HPDE6-E6E7 (cell line): ENCODE data around the gene EML1.
A peak's percentile ranks its signal among the peaks of the same experiment; 100 is the strongest.

Experiments used
- DNase-seq: peaks from one replicate; pipeline ENCODE4 v3.0.0; 2011; ENCODE audit warnings: missing footprints; ENCODE audit errors: extremely low spot score

EML1 gene

GRCh38 chr14:99779751-99780150 is 13.5 kb upstream of the EML1 start:
- no peak for DNase-seq

DNA sequence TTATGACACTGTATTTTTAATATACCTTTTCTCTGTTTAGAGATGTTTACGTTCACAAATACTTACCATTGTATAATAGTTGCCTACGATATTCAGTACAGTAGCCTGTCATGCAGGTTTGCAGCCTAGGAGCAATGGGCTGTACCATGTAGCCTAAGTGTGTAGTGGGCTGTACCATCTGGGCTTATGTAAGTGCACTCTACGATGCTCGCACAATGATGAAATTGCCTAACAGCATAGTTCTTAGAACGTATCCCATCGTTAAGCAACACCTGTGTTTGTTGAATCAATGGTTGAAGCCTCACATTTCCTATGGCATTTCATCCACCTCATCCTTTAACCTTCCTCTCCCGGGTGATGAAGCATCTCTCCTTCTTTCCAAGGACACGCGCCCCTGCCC is 12.5 kb upstream of the EML1 start:
- DNase-seq, result no peak

DNA sequence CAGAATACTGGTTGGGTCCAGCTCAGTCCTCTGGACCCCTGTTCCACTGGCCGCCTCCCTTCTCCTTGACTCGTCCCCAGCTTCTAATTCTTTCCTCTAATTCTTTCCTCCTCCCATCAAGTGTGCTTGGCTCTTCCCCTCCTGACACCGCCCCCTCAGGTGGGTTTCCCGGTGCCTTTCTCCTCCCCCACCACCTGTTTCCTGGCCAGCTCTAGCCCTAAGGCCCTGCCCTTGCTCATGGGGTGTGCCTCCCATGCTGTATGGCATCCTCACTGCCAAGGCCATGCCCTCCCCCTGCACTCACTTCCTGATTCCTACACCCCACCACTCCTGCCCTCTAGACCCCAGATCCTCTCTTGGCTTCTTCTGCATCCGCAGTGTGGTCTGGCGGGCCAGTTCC is 12.1 kb upstream of the EML1 start:
- no peak for DNase-seq

DNA sequence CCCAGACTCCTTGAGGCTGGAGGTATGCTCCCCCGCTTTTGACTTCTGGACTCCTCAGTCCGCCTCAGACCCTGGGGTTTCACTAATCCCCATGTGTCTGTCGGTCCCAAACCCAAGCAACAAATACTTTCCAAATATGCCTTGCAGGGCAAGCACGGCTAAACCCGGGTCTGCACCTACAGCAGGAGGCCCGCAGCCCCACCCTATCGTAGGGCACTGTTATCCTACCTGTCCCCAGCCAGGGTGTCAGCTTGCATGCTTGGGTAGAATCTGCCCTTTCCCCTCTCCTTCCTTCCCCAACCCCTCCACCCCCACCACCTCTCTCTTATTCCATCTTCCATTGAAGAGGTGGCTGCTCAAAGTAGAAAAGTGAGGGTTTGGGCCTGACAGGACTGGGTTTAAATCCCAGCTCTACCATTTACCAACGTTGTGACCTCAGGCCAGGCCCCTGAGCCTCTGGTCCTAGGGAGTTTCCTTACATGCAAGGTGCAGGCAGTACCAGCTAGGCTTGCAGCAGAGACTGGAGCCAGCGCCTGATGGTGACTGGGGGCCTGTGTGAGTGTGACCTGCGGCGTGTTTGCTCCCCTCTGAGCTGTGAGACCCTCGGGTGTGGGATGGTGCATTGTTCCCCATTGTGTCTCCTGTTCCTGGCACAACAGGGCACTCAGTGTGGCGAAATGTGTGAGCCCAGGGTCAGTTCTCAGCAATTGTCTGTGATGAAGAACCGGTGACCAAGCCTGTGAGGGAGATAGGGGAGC is 11.2 kb upstream of the EML1 start:
- no peak for DNase-seq

DNA sequence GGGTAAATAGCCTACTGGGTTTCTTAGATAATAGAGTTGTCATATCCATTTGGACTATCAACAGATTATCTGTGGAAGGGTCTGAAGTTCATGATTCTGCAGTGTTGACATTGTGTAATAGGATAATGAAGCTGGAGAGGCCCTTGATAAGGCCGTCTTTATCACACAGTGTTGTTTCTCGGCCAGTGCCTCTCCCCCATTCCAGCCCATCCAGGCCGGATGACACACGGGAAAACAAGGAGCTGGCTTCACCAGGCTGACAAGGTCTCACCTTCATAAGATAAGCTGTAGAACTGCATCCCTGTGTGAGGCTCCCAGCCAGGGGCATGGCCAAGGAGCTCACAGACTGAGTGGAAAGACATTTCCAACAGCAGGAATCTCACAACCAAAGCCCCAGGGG is 8.7 kb upstream of the EML1 start:
- DNase-seq, result no peak

- no peak for DNase-seq
Observed at GRCh38 chr14:99785426-99785825, 7.8 kb upstream of the EML1 start.

DNA sequence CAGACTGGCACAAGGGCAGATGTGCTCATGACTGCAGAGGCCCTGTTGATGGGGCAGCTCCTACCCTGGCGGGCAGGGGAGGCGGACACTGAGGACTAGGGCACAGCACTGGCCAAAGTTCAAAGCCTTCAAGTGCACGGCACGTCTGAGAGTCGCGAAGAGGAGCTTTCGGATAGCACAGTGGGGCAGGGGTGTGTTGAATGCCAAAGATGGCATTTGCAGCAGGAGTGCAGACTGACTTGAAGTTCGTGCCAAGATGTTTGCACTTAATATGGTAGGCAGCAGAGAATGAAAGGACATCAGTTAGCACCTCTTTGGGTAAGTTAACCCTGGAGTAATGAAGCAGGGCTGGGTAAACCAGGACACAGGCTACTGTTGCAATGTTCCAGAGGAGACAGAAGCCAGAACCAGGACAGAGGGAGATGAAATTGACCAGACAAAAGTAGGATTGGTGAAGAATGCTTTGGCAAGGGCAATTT is 6.7 kb upstream of the EML1 start:
- no peak for DNase-seq

GRCh38 chr14:99788713-99789112 is 4.5 kb upstream of the EML1 start:
- no peak for DNase-seq

DNA sequence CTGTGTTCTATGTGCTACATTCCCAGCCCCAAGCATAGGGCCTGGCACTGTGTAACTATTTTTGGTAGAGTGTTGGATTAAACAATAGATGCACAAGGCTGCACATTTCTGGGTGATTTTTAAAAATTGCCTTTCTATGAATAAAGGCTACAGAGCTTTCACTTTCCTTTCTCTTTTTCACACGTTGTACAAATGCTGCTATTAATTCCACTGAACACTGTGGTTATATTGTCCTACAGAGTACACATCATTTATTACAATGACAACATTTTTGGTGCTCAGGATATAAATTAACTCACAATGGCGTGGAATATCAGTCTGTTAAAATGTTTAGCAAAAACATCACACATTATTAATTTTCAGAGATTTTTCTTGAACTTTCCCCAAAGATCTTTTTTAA is 3.6 kb upstream of the EML1 start:
- no peak for DNase-seq

GRCh38 chr14:99790201-99790977 is 2.8 kb upstream of the EML1 start:
- DNase-seq, result no peak

DNA sequence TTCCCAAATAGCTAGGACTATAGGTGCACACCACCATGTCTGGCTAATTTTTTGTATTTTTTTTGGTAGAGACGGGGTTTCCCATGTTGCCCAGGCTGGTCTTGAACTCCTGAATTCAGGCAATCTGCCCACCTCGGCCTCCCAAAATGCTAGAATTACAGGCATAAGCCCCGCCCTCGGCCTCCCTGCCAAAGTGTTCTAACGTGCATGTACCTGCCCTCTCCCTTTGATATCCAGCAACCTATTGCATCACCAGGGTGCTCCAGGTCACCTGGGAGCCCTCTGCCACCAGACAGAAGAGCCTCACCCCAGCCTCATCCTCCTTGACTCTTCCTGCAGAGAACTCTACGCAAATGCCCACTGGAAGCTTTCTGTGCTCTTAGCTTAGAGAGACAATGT is 2.2 kb upstream of the EML1 start:
- DNase-seq, result peak; percentile 32

GRCh38 chr14:99791476-99792209 is 1.6 kb upstream of the EML1 start:
- DNase-seq, result no peak

GRCh38 chr14:99792210-99792535 is 1.0 kb upstream of the EML1 start:
- DNase-seq, result no peak

GRCh38 chr14:99792551-99793212 is 531 bp upstream of the EML1 start:
- no peak for DNase-seq

GRCh38 chr14:99794151-99794780 is 1.1 kb downstream of the EML1 start:
- no peak for DNase-seq

DNA sequence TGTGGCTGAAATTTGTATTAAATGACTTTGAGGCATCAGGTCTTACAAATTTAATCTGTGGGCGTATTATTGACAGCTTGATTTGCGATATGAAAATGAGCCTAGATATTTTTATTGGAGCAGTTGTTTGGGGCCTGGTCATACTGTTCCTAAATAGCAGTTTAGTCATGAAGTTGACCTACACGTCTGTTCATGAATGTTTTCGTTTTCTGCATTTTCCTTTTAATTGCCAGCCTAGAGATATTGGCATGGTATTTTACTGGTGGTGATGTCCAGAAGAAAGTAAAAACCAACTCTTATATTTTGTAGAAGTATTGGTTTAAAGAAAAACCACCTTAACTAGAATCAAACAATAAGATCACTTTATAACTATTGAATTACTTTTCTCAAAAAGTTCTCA is 1.8 kb downstream of the EML1 start:
- no peak for DNase-seq

GRCh38 chr14:99797231-99797630 is 4.0 kb downstream of the EML1 start:
- no peak for DNase-seq

DNA sequence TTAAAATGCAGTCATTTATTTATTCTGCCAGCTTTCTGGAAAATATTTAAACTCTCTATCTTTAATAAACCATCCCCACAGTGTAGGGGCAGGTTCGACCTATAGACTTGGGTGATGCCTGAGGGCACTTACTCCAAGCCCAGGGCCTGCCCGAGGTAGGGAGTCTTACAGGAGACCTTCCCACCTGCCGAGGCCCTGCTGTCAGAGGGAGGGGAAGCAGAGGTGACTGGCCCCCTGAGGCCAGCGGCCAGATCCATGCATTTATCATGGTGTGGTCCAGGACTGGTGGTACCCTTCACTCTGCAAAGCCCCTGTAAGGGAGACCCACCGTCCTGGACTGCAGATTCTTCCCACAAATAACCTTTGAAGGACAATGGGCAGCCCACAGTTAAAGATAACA is 7.6 kb downstream of the EML1 start:
- no peak for DNase-seq

DNA sequence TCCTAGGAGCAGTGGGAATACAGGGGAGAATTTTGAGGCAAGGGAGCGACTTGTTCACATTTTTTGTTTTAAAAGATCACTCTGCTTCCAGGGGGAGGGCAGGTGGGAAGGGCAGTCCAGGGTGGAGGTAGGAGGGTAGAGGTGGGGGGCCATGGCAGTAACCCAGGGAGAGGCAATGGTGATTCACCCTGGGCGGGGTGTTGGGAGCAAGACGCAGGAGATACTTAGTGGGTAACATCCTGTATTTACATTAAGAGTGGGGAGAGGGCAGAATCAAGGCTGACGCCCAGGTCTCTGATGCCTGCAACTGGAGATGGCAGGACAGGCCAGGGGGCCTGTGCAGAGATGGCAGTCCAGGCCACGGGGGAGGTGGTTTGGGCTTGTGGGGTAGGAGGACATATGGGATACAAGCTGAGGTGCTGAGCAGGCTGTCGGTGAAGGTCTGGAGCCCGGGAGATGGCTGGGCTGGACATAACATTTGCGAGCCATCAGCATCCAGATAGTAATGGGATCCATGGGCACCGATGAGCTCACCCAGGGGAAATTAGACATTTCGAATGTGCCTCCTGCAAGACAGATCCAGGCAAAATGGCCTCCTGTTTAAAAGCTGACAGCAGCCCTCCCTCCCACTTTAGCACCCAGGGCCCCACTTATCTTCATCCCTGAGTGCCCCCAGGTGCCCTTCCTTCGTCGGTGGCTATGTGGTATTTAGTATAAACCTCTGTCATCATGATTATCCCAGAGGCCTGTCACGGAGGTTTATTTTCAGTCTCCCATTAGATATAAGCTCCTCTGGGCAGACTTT is 9.3 kb downstream of the EML1 start:
- DNase-seq, result no peak

- no peak for DNase-seq
Observed at GRCh38 chr14:99803106-99803775, 10.0 kb downstream of the EML1 start.
